PC-3 (cell line): Measurements from ENCODE around the gene YKT6.

Source experiments
- CTCF ChIP-seq: fragments of 300-600 bp; sonication (generic); conservative IDR thresholded peaks from 2 replicates; pipeline ENCODE4 v1.5.1; 2017; ENCODE audit warnings: antibody characterized with exemption, low read depth, mild to moderate bottlenecking, low read length
- EZH2phosphoT487 ChIP-seq: fragments of 300-600 bp; sonication (generic); IDR thresholded peaks from 2 replicates; pipeline ENCODE4 v1.6.1; 2018; ENCODE audit warnings: mild to moderate bottlenecking, antibody characterized with exemption, low read length, borderline replicate concordance

GRCh38 chr7:44230286-44230685, 29.5 kb downstream of the YKT6 start:
- TF ChIP-seq EZH2phosphoT487 (no peak), CTCF (no peak)
